ENCODE results near the gene LTB. TPM values are rescaled to one million over a fixed set of nuclear protein-coding genes. Genes with fewer than 3 reads are reported as not detected.

LTB gene
- total RNA-seq, 1 experiment from 2014 or later = not detected

- Mint-ChIP-seq H3K4me1 (peaks cover 37 to 41% of the 10 kb centered on the region in 2 experiments), H3K36me3 (ENCODE audit: insufficient read depth in 1 of 3, low read depth in 3 of 3) (no peaks in the 10 kb centered on the region), H3K9me3 (no peaks in the 10 kb centered on the region; a peak in 2 of 5 replicates), H3K27me3 (ENCODE audit: low read depth) (peaks cover 47% of the 10 kb centered on the region), H3K4me3 (no peak overlapping the region), H3K27ac (no peak overlapping the region)
- H3K14ac ChIP-seq (ENCODE audit: insufficient read depth, low read length) = no peak overlapping the region
- no peaks in the 10 kb centered on the region for H3K79me1 ChIP-seq (ENCODE audit: insufficient read depth, low read depth, low read length, poor library complexity, severe bottlenecking)
- no peak overlapping the region for H3K4ac ChIP-seq (ENCODE audit: low read depth, low read length)
- H3K4me1 ChIP-seq (ENCODE audit: insufficient read depth, low read length) = peaks cover 2% of the 10 kb centered on the region; the same call in 1 of the 2 replicates
- no peak overlapping the region for H3K27ac ChIP-seq (ENCODE audit: insufficient read length, low read depth, low read length)
- H4K91ac ChIP-seq (ENCODE audit: insufficient read length, low read depth, low read length) = no peak overlapping the region
- no peak for DNase-seq
- no peak overlapping the region for H2AFZ ChIP-seq (ENCODE audit: low read length)
- no peak overlapping the region for H3K4me2 ChIP-seq (ENCODE audit: insufficient read depth, insufficient read length, low read length)
- no peaks in the 10 kb centered on the region for H3K27me3 ChIP-seq (ENCODE audit: insufficient read depth, low read length)
- no peak overlapping the region for H3K56ac ChIP-seq (ENCODE audit: insufficient read length, low read depth, low read length)
- no peak overlapping the region for H2BK5ac ChIP-seq (ENCODE audit: insufficient read length, low read length)
- no peak overlapping the region for H4K5ac ChIP-seq (ENCODE audit: insufficient read length, low read depth, low read length)
- no peak overlapping the region for H3K9ac ChIP-seq (ENCODE audit: extremely low read depth, insufficient read length, low read length)
- no peak overlapping the region for H3K18ac ChIP-seq (ENCODE audit: insufficient read length, low read depth, low read length)
- H3K23ac ChIP-seq (ENCODE audit: insufficient read length, low read depth, low read length) = no peak overlapping the region
- no peak overlapping the region for H2BK20ac ChIP-seq (ENCODE audit: low read depth, low read length, poor library complexity, severe bottlenecking)
- no peak overlapping the region for H4K8ac ChIP-seq (replicated peaks; ENCODE audit: insufficient read length, low read depth, low read length)
- no peak overlapping the region for H2AK5ac ChIP-seq (ENCODE audit: insufficient read length, low read length)
- no peak for TF ChIP-seq CTCF (conservative IDR thresholded peaks at IDR 0.05)
- H3T11ph ChIP-seq (ENCODE audit: low read length) = no peak overlapping the region
- H2BK120ac ChIP-seq (ENCODE audit: low read depth, low read length, poor library complexity, severe bottlenecking) = no peak overlapping the region
- peaks cover 11% of the 10 kb centered on the region for H3K23me2 ChIP-seq (ENCODE audit: insufficient read length, low read depth, low read length, poor library complexity, severe bottlenecking)
- WGBS (ENCODE audit: extremely low coverage, insufficient read length, low lambda C conversion rate) = no CpG with 5 or more reads among the region's 3 CpGs
- H3K9me3 ChIP-seq (ENCODE audit: control insufficient read depth, low read depth, low read length) = no peaks in the 10 kb centered on the region
- no peaks in the 10 kb centered on the region for H4K20me1 ChIP-seq (ENCODE audit: control insufficient read depth, insufficient read depth, insufficient read length)
- H2BK15ac ChIP-seq (ENCODE audit: low read depth, low read length) = no peak overlapping the region
- no peak overlapping the region for H2BK12ac ChIP-seq (ENCODE audit: insufficient read length, low read depth, low read length)
- H3K79me2 ChIP-seq (ENCODE audit: insufficient read depth, low read length) = no peaks in the 10 kb centered on the region
Observed at GRCh38 chr6:31577579-31577966, 4.7 kb downstream of the LTB start.
